Smooth muscle cell (in vitro differentiated cells): Measurements from ENCODE around the gene HPCAL4. TPM values are rescaled to one million over a fixed set of nuclear protein-coding genes. Genes with fewer than 3 reads are reported as not detected.

ENCODE experiments used
- DNase-seq: peaks from one replicate; lab custom pipeline; 2025; ENCODE audit not compliant: unreplicated experiment; lab: John Stamatoyannopoulos, UW
- H2AFZ ChIP-seq: fragments of 200-600 bp; sonication (generic); 2 replicates; pipeline ENCODE4 v1.6.0; 2016; ENCODE audit warnings: antibody characterized with exemption, low read depth, mild to moderate bottlenecking
- H3F3A ChIP-seq: fragments of 200-600 bp; sonication (generic); 2 replicates; pipeline ENCODE4 v1.6.0; 2017; ENCODE audit warnings: antibody characterized with exemption, low read depth
- H3K27ac ChIP-seq: fragments of 200-600 bp; sonication (generic); 2 replicates; pipeline ENCODE4 v1.5.1; 2016; ENCODE audit warnings: low read depth, mild to moderate bottlenecking
- H3K27me3 ChIP-seq: fragments of 200-600 bp; sonication (generic); 2 replicates; pipeline ENCODE4 v1.6.1; 2016; ENCODE audit warnings: low read depth, mild to moderate bottlenecking
- H3K36me3 ChIP-seq: fragments of 200-600 bp; sonication (generic); 2 replicates; pipeline ENCODE4 v1.5.1; 2016; ENCODE audit warnings: low read depth
- H3K4me1 ChIP-seq: fragments of 200-600 bp; sonication (generic); 2 replicates; pipeline ENCODE4 v1.5.1; 2016; ENCODE audit warnings: low read depth
- H3K4me2 ChIP-seq: fragments of 200-600 bp; sonication (generic); 2 replicates; pipeline ENCODE4 v1.6.0; 2016; ENCODE audit warnings: mild to moderate bottlenecking
- H3K4me3 ChIP-seq: fragments of 200-600 bp; sonication (generic); 2 replicates; pipeline ENCODE4 v1.5.1; 2016; ENCODE audit warnings: mild to moderate bottlenecking
- H3K79me2 ChIP-seq: fragments of 200-600 bp; sonication (generic); 2 replicates; pipeline ENCODE4 v1.6.0; 2016; ENCODE audit warnings: low read depth, mild to moderate bottlenecking
- H3K9ac ChIP-seq: fragments of 200-600 bp; sonication (generic); 2 replicates; pipeline ENCODE4 v1.6.0; 2016; ENCODE audit warnings: low read depth
- H3K9me3 ChIP-seq: fragments of 200-600 bp; sonication (generic); replicated peaks from 2 replicates; pipeline ENCODE4 v1.5.1; 2016; ENCODE audit warnings: low read depth
- H4K20me1 ChIP-seq: fragments of 200-600 bp; sonication (generic); 2 replicates; pipeline ENCODE4 v1.6.0; 2016; ENCODE audit warnings: low read depth
- CTCF ChIP-seq: fragments of 200-600 bp; sonication (generic); IDR thresholded peaks from 2 replicates; pipeline ENCODE4 v1.5.1; 2017; ENCODE audit warnings: borderline replicate concordance, mild to moderate bottlenecking, antibody characterized with exemption; ENCODE audit not compliant: insufficient read depth, poor library complexity, severe bottlenecking
- WGBS: methylation state at CpG from one replicate; pipeline ENCODE4 v1.1.7; 2016; ENCODE audit warnings: low lambda C conversion rate; 5-methylcytosine and 5-hydroxymethylcytosine counted together
- polyA plus RNA-seq: library from polyadenylated mRNA; unstranded; fragments of >200 nt; fragmentation: Nextera tagmentation; extraction: Ambion mirVana; gene quantifications from 2 replicates; pipeline ENCODE4 v1.2.1, GENCODE V29; 2016
- total RNA-seq: library from RNA; depleted of rRNA; stranded (reverse); fragments of >200 nt; gene quantifications from 2 replicates; pipeline ENCODE4 v1.2.3, GENCODE V29; 2014

The HPCAL4 gene
- total and polyA plus RNA-seq, 2 experiments from 2014 or later: 0.04 TPM; not detected in 1

- peaks cover 12% of the 10 kb centered on the region for H3K4me1 ChIP-seq
- H3K4me2 ChIP-seq: no peak overlapping the region
- no peaks in the 10 kb centered on the region for H3K9me3 ChIP-seq
- 93% methylated on average over 5 of the region's 5 CpGs for WGBS
- no peak overlapping the region for H3K9ac ChIP-seq
- no peaks in the 10 kb centered on the region for H3K36me3 ChIP-seq
- DNase-seq: no peak
- no peak overlapping the region for H2AFZ ChIP-seq
- peaks cover 68% of the 10 kb centered on the region for H3K27me3 ChIP-seq
- H3K27ac ChIP-seq: no peak overlapping the region
- no peaks in the 10 kb centered on the region for H4K20me1 ChIP-seq
- no peak for TF ChIP-seq CTCF
- H3K4me3 ChIP-seq: no peak overlapping the region
- H3K79me2 ChIP-seq: no peaks in the 10 kb centered on the region
- no peaks in the 10 kb centered on the region for H3F3A ChIP-seq
Measured at GRCh38 chr1:39713557-39713956, 22.3 kb upstream of the HPCAL4 start.

GRCh38 chr1:39711966-39712340, 20.7 kb upstream of the HPCAL4 start:
- H2AFZ ChIP-seq: no peak overlapping the region
- no peak overlapping the region for H3K9ac ChIP-seq
- H3K27me3 ChIP-seq: peaks cover 68% of the 10 kb centered on the region
- H3K9me3 ChIP-seq: no peaks in the 10 kb centered on the region
- H3K36me3 ChIP-seq: no peaks in the 10 kb centered on the region
- H3K79me2 ChIP-seq: no peaks in the 10 kb centered on the region
- H3K4me3 ChIP-seq: no peak overlapping the region
- H3K4me2 ChIP-seq: peak overlapping the region; percentile 41
- no peak overlapping the region for H3K27ac ChIP-seq
- peaks cover 12% of the 10 kb centered on the region for H3K4me1 ChIP-seq
- no peaks in the 10 kb centered on the region for H3F3A ChIP-seq
- no peaks in the 10 kb centered on the region for H4K20me1 ChIP-seq
- WGBS: 44% methylated on average over 6 of the region's 6 CpGs
- no peak for TF ChIP-seq CTCF
- no peak for DNase-seq

GRCh38 chr1:39711104-39711965, 20.1 kb upstream of the HPCAL4 start:
- no peaks in the 10 kb centered on the region for H3K79me2 ChIP-seq
- TF ChIP-seq CTCF: no peak
- H3K4me3 ChIP-seq: no peak overlapping the region
- no peaks in the 10 kb centered on the region for H3K9me3 ChIP-seq
- WGBS: 32% methylated on average over 12 of the region's 12 CpGs
- no peaks in the 10 kb centered on the region for H4K20me1 ChIP-seq
- no peaks in the 10 kb centered on the region for H3K36me3 ChIP-seq
- no peak overlapping the region for H3K27ac ChIP-seq
- H3F3A ChIP-seq: no peaks in the 10 kb centered on the region
- peaks cover 12% of the 10 kb centered on the region for H3K4me1 ChIP-seq
- DNase-seq: no peak
- no peak overlapping the region for H2AFZ ChIP-seq
- H3K9ac ChIP-seq: no peak overlapping the region
- peak overlapping the region; percentile 41 for H3K4me2 ChIP-seq
- H3K27me3 ChIP-seq: peaks cover 68% of the 10 kb centered on the region

GRCh38 chr1:39707506-39707905, 16.3 kb upstream of the HPCAL4 start:
- Histone ChIP-seq H4K20me1 (no peaks in the 10 kb centered on the region), H3K27me3 (peaks cover 63% of the 10 kb centered on the region), H3K4me1 (peaks cover 12% of the 10 kb centered on the region), H3K36me3 (no peaks in the 10 kb centered on the region), H3F3A (no peaks in the 10 kb centered on the region), H3K9ac (no peak overlapping the region), H2AFZ (no peak overlapping the region), H3K9me3 (no peaks in the 10 kb centered on the region), H3K79me2 (no peaks in the 10 kb centered on the region), H3K27ac (no peak overlapping the region), H3K4me3 (no peak overlapping the region), H3K4me2 (no peak overlapping the region)
- DNase-seq: no peak
- no peak for TF ChIP-seq CTCF
- 69% methylated on average over 4 of the region's 4 CpGs for WGBS
